T-helper 9 cell (primary cell): Measurements from ENCODE around the gene LENEP.

ENCODE experiments used
- DNase-seq: peaks from one replicate; pipeline ENCODE4 v3.0.0-alpha.2; 2020

LENEP gene

GRCh38 chr1:154999571-155000410, 6.4 kb downstream of the LENEP start:
- peak; percentile 43 for DNase-seq

- no peak for DNase-seq
Observed at GRCh38 chr1:155000411-155000725, 7.0 kb downstream of the LENEP start.

- DNase-seq: peak; percentile 80
Observed at GRCh38 chr1:155000726-155001424, 7.5 kb downstream of the LENEP start.

DNA sequence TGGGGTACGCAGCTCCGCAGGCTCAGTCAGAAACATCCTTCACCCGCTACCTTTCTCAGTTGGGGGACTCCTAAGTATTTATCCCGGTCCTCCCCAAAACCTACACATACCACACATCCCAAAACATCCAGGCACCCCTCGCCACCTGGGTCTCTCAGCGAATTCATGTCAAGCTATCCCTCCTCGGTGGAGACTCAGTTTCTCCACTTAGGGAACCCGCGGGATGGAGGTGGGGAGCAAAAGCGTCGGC, 8.0 kb downstream of the LENEP start:
- no peak for DNase-seq

GRCh38 chr1:155001675-155002463, 8.5 kb downstream of the LENEP start:
- DNase-seq: peak; percentile 97

DNA sequence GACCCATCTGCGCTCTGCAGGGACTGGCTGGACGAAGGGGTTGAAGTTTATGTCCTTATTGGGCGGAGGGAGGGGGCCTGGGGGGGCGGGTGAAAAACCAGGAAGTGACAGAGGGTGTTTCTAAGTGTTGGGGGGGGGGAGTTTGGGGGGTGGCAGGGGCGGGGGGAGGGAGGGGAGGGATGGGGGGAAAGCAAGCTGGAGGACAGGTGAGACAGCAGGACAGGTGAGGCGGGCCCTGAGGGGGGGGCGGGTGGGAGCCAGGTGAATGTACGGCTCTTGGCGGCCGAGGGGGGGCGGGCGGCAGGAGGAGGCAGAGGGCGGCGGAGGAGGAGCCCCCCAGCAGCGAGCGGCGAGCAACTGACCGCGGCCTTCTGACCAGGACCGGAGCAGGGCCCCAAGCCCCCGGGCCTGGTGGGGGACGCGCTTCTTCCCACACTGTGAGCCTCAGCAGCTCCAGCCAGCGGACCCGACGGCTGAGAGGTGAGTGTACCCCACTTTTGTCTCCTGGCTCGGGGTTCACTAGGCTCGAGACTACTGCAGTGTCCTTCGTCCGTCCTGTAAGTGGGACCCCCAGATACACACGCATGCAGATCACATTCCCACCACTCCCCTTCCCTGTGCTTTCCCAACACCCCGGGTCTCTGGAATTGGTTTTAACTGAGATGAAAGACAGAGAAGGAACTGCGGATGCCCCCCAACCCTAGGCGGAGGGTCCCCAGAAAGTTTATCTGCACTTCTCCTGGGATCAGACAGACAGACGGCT, 9.3 kb downstream of the LENEP start, which contains the start of gene ZBTB7B:
Gene ZBTB7B (plus strand): TSS at position 339 of the 763 bp plus-strand sequence. CDS start 11,859 bp downstream, outside the sequence.
- DNase-seq: no peak

DNA sequence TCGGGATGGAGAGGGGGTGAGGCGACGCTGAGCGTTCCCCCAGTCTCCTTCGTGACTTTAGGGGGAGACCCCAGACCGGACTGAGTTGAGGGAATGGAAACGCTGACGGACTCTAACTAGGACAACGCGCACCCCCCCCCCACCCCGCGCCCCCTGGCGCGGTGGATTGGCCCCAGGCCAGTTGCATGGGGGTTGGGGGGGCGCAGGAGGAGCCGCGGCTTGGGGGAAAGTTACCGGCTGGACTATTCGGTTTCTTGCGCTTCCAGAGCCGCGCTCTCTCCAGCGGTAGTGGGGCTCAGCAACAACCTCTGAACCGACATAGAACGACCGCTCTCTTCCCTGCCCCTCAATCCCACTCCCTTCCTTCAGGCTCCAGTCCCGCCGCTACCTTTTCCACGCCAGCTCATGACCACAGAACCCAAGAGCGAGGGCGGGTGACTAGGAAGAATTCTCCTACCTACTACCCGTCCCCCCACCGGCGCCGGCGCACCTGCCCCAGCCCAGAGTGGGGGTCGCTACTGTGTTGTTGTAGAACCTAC, 9.9 kb downstream of the LENEP start:
- no peak for DNase-seq

- no peak for DNase-seq
Observed at GRCh38 chr1:155003766-155004351, 10.5 kb downstream of the LENEP start.

GRCh38 chr1:155004352-155005075, 11.1 kb downstream of the LENEP start:
- DNase-seq: no peak

DNA sequence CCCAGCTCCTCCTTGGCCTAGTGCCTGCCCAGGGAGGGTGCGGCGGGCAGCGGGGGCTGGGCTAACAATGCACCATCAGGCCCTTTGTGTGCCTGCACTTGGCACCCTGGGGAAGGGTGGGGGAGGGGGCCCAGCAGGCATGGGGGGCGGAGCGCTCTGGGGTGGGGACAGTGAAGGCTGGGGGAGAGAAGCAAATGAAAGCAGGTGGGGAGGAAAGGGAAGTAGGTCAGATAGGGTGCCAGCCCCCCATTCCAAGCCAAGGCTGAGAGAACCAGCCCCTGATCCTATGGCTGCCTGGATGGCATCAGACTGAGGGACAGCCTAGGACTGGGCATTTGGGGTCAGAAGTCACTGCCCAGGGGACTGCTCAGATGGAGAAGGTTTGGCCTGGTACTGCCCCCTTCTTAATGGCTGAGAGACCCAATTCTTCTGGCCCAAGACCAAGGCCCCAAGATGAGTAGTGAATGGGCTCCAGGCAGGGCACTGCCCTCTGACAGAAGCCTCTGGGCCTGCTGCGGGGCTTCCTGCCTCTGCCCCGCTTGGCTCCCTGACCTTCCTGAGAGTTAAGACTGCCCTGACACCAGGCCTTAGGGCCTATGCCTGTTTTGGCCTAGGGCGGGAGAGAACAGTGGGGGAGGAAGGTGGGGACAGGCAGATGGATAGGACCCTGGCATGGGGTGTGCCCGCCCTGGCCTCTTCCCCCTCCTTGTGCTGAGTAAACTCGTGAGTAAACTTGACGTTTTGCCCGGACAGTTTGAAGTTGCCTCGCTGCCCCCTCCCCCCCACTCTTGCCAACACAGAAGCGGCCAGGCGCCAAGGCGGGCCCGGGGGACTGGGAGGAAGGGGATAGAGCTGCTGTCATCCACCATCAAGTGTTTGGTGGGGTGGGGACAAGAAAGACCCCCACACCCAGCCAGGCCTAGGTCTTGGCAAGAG, 12.0 kb downstream of the LENEP start:
- no peak for DNase-seq

DNA sequence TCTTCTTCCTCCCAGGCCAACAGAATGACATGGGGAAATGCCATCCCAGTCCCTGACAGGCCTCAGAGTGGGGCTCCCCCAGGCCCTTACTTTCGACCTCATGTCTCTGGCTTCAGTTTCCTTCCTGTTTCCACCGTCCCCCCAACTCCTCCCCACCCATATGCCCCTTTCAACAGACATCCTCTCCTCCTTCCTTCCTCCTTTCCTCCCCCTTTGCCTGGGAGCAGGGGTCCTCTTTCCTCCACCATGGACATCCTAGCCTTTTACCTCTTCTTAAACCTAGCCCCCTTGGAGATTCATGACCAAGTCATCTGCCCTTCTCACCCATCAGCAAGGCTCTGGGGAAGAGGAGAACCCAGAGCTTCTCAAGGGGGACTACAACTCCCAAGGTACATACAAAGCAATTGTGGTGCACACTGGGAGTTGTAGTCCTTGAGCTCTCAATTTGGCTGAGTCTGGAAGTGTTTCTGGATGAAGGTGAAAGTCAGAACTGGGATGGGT, 13.3 kb downstream of the LENEP start:
- no peak for DNase-seq

DNA sequence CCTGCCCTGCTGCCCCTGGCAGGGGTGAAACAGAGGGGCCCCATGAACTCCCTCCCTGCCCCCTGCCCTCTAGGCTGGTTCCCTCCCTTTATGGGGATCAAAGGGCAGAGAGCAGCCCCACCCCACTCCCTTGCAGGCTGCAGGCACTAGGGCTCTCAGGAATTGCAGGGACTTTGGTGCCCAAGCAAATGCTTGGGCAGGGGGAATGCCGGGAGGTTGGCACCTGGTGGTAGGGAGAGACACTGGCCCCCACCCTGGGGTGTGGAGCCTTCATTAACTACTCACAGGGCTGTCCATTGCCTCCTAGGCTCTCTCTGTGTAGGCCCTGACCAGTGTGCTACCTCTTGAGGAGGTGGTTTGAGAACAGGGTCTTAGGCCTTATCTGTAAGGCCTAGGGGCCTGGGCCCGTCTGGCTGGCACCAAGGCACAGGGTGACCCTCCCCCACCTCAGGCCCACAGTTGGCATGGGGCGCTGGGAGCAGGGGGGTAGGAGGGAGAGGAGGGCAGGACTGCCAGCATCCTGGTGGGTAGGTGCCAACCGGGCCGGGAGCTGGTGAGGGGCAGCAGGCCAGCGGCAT, 14.0 kb downstream of the LENEP start:
- no peak for DNase-seq

DNA sequence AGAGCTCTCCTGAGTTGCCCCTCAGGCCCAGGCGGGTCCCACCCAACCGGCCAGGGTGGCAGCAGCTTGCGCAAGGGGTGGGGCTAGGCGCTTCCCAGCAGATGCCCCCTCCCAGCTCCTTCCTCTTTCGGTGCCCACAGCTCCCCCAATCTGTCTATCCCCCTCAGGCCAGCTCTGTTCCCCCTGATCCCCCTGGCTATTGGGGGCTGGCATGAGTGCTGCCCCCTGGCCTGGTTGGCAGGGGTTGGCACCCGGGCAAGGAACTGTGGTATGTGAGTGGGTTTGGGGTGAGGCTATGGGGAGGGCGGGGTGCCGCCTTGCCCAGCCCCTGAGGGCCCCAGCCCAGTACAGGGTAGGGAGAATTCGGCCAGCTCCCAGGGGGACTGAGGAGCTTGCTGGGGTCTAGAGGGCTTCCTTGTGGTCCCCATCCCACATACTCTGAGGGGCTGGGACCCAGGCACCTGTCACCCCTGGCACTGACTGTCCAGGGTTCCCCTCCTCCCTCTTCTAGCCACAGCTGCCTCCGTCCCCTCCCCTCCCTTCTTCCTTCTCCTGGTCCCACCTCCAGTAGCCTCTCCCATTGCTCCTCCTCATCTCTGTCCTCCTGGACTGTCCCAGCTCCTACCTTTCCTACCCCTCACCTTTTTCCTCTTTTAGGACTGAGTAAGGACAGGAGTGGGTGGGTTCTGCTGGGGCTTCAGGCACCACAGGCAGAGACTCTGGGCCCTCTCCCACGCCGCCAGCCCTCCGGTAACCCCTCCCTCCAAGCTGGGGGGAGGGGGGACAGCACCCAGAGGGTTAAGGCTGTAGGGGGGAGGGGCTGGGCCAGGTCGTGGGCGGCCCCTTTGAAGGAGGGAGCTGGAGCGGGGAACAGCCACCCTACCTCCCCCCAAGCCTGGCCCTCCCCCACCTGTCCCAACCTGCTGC, 14.9 kb downstream of the LENEP start:
- DNase-seq: no peak

DNA sequence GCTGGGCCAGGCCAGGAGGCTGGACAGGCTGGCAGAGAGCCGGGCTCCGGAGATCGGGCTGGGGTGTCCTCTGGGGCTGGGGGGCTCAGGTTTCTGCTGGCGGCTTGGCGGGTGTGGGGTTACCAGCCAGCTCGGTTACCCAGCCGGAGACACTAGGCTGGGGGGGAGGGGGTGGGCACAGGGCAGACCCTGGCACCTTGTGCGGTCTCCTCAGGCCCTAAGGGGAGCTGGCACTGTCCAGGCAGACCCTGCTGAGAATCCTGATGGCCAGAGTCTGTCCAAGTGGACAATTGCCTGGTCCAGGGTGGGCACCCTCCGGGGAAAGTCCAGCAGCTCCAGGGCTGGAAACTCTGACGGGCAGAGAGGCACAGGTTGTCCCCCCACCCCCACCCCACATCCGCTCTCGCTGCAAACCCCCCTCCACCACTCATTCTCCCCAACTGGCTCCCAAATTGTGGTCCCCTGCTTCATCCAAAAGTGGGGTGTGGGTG, 15.9 kb downstream of the LENEP start:
- no peak for DNase-seq

DNA sequence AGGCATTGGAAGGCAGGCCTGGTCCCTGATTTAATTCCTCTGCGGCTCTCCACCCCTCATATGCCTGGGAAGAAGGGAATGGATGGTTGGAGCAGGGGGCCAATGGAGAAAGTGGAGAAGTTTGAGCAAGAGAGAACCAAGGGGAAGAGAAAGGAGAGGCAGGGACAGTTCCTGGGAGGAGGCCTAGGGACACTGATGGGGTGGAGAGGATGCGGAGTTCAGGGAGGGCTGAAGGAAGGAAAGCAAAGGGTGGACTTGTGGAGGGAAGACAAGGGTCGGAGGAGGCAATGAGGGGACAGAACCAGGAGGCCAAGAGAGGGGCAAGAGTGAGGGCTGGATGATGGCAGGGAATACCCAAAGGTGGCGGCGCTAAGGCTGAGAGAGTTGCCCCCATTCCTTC, 16.4 kb downstream of the LENEP start:
- DNase-seq: no peak

DNA sequence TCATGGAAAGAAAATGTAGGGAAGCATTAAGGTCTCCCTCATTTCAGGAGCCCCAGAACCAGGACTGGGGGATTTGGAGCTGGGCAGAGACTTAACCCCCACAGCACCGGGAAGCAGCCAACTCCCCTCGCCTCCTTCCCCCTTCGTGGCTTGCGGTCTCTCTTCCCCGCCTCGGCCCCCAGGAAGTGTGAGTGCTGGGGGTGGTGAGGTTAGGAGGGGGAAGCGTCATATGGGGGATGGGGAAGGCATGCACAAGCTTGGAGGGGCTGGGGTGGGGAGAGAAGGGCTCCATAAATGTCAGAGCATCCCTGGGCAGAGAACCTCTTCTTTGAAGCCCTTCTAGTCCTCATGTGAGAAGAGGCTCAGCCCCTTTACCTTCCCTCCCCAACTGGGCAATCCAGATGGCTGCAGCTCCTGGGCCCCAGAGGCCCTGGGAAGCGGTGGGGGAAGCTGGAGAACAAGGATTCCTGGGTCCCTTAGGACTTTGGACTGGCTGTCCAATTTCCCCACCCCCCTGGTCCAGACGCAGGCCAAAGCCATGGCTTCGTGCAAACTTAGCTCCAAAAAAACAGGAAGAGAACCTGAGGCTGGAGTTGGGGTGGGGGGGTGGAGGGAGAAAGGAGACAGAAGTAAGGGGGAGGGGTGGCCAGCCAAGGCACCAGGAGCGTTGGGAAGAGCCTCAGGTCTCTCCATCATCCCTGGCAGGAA, 17.0 kb downstream of the LENEP start:
- no peak for DNase-seq

- DNase-seq: no peak
Observed at GRCh38 chr1:155011004-155011416, 17.6 kb downstream of the LENEP start.
